Neural cell (in vitro differentiated cells): ENCODE results near the gene ROBO4.

Experiments
- CTCF ChIP-seq: fragments of 450-650 bp; IDR thresholded peaks from 2 replicates; pipeline ENCODE4 v1.5.1; 2014; ENCODE audit warnings: antibody characterized with exemption, mild to moderate bottlenecking, moderate library complexity; ENCODE audit not compliant: poor library complexity, severe bottlenecking
- EP300 ChIP-seq: fragments of 450-650 bp; conservative IDR thresholded peaks from 2 replicates; pipeline ENCODE4 v1.6.1; 2014; ENCODE audit warnings: antibody characterized with exemption, mild to moderate bottlenecking, moderate library complexity; ENCODE audit not compliant: poor library complexity, severe bottlenecking
- EZH2 ChIP-seq: fragments of 200-600, 300-800 bp; shearing (Covaris generic), sonication (generic); IDR thresholded peaks from 2 replicates; pipeline ENCODE4 v1.6.1; 2014; ENCODE audit warnings: antibody characterized with exemption, low read length, borderline replicate concordance, mild to moderate bottlenecking; ENCODE audit not compliant: insufficient read depth, poor library complexity, severe bottlenecking
- POLR2AphosphoS5 ChIP-seq: IDR thresholded peaks from 2 replicates; pipeline ENCODE4 v1.6.1; 2012
- SMC3 ChIP-seq: fragments of 450-650 bp; conservative IDR thresholded peaks from 2 replicates; pipeline ENCODE4 v1.6.1; 2014; ENCODE audit warnings: antibody characterized with exemption, mild to moderate bottlenecking, moderate library complexity; ENCODE audit not compliant: poor library complexity
- TAF1 ChIP-seq: IDR thresholded peaks from 2 replicates; pipeline ENCODE4 v1.6.1; 2012; ENCODE audit warnings: low read depth
- TF ChIP-seq, protein P1 (sequence below): IDR thresholded peaks from 2 replicates; pipeline ENCODE4 v1.6.1; 2012; ENCODE audit warnings: borderline replicate concordance

- TF ChIP-seq CTCF (no peak), TAF1 (no peak), POLR2AphosphoS5 (no peak), EP300 (no peak), EZH2 (no peak), SMC3 (no peak)
- TF ChIP-seq, protein P1, sequence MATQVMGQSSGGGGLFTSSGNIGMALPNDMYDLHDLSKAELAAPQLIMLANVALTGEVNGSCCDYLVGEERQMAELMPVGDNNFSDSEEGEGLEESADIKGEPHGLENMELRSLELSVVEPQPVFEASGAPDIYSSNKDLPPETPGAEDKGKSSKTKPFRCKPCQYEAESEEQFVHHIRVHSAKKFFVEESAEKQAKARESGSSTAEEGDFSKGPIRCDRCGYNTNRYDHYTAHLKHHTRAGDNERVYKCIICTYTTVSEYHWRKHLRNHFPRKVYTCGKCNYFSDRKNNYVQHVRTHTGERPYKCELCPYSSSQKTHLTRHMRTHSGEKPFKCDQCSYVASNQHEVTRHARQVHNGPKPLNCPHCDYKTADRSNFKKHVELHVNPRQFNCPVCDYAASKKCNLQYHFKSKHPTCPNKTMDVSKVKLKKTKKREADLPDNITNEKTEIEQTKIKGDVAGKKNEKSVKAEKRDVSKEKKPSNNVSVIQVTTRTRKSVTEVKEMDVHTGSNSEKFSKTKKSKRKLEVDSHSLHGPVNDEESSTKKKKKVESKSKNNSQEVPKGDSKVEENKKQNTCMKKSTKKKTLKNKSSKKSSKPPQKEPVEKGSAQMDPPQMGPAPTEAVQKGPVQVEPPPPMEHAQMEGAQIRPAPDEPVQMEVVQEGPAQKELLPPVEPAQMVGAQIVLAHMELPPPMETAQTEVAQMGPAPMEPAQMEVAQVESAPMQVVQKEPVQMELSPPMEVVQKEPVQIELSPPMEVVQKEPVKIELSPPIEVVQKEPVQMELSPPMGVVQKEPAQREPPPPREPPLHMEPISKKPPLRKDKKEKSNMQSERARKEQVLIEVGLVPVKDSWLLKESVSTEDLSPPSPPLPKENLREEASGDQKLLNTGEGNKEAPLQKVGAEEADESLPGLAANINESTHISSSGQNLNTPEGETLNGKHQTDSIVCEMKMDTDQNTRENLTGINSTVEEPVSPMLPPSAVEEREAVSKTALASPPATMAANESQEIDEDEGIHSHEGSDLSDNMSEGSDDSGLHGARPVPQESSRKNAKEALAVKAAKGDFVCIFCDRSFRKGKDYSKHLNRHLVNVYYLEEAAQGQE = no peak
Measured at GRCh38 chr11:124877631-124877909, 20.1 kb downstream of the ROBO4 start.
